PC-9 (cell line): ENCODE results near the gene PHB1.

Source experiments
- CTCF ChIP-seq: fragments of 200-600 bp; sonication (generic); conservative IDR thresholded peaks from 2 replicates; pipeline ENCODE4 v1.6.1; 2017; ENCODE audit warnings: mixed run types, antibody characterized with exemption, mild to moderate bottlenecking, moderate library complexity
- EZH2 ChIP-seq: fragments of 200-600 bp; sonication (generic); IDR thresholded peaks from 2 replicates; pipeline ENCODE4 v1.8.0; 2017; ENCODE audit warnings: antibody characterized with exemption, low read depth

DNA sequence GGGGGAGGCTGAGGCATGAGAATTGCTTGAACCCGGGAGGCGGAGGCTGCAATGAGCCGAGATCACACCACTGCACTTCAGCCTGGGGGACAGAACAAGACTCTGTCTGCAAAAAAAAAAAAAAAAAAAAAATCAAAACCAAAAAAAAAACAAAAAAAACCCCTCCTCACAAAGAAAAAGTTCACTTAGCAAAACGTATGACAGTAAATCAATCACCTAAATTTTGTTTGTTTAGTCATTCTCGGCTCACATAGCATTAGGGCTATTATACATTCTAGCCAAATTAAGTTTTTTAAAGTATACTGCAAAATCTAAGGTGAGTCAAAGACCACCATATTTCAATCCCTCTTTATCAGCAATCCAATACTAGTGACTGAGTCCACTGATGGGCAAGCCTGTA lies 58.4 kb downstream of the PHB1 start:
- TF ChIP-seq EZH2 (no peak), CTCF (no peak)
